Measurements from ENCODE around the gene TIMM22.

The TIMM22 gene

GRCh38 chr17:1030684-1031532, 34.0 kb downstream of the TIMM22 start:
- DNase-seq (ENCODE audit: low read depth in 1 of 2, low spot score in 1 of 2) = no peak
- TF ChIP-seq SPI1 (IDR thresholded peaks at IDR 0.05; ENCODE audit: borderline replicate concordance, low read depth) (no peak), GABPA (IDR thresholded peaks at IDR 0.05; ENCODE audit: low read depth) (no peak), POLR2AphosphoS5 (IDR thresholded peaks at IDR 0.05; ENCODE audit: low read depth) (no peak), REST (IDR thresholded peaks at IDR 0.05; ENCODE audit: insufficient replicate concordance, low read depth) (no peak), CTCF (IDR thresholded peaks at IDR 0.05; ENCODE audit: insufficient read depth, low read length) (no peak)
- Histone ChIP-seq H3K4me3 (replicated peaks; ENCODE audit: insufficient read depth, low read length) (no peak overlapping the region), H3K27me3 (ENCODE audit: insufficient read depth, poor library complexity, severe bottlenecking) (no peaks in the 10 kb centered on the region), H3K27ac (replicated peaks) (no peak overlapping the region)

GRCh38 chr17:1031711-1032110, 34.8 kb downstream of the TIMM22 start:
- TF ChIP-seq REST (IDR thresholded peaks at IDR 0.05; ENCODE audit: insufficient replicate concordance, low read depth) (no peak), POLR2AphosphoS5 (IDR thresholded peaks at IDR 0.05; ENCODE audit: low read depth) (no peak), SPI1 (IDR thresholded peaks at IDR 0.05; ENCODE audit: borderline replicate concordance, low read depth) (no peak), CTCF (IDR thresholded peaks at IDR 0.05; ENCODE audit: insufficient read depth, low read length) (no peak), GABPA (IDR thresholded peaks at IDR 0.05; ENCODE audit: low read depth) (no peak)
- H3K4me3 ChIP-seq (replicated peaks; ENCODE audit: insufficient read depth, low read length) = no peak overlapping the region

DNA sequence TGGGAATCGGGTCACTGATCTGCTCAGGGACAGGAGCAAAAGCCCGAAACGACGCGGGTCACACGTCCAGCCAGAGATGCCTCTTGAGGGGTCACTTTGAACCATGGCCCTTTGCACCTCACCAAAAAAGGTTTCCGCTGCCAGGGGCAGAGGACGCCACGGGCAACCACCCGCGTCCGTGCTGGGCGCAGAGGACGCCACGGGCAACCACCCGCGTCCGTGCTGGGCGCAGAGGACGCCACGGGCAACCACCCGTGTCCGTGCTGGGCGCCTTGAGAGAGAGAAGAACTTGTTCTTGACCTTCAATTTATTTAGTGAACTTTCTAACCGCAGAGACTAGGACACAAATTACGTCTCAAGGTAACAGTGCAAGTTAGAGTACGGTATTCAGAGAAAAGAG, 35.5 kb downstream of the TIMM22 start:
- Histone ChIP-seq H3K4me3 (replicated peaks; ENCODE audit: insufficient read depth, low read length) (no peak overlapping the region), H3K27me3 (ENCODE audit: insufficient read depth, poor library complexity, severe bottlenecking) (no peaks in the 10 kb centered on the region), H3K27ac (replicated peaks) (no peak overlapping the region)
- no peak for DNase-seq (ENCODE audit: low read depth in 1 of 2, low spot score in 1 of 2)
- TF ChIP-seq CTCF (IDR thresholded peaks at IDR 0.05; ENCODE audit: insufficient read depth, low read length) (no peak), GABPA (IDR thresholded peaks at IDR 0.05; ENCODE audit: low read depth) (no peak)

More at GRCh38 chr17:1031711-1032110, 34.8 kb downstream of the TIMM22 start:
- Histone ChIP-seq H3K27ac (replicated peaks) (no peak overlapping the region), H3K27me3 (ENCODE audit: insufficient read depth, poor library complexity, severe bottlenecking) (no peaks in the 10 kb centered on the region)
- no peak for DNase-seq (ENCODE audit: low read depth in 1 of 2, low spot score in 1 of 2)

Data from HL-60 (cell line).